GM12874 (cell line): ENCODE data around the gene RGS1.

Experiments used
- TF ChIP-seq, protein P1 (sequence below): IDR thresholded peaks from 2 replicates; pipeline ENCODE4 v1.5.1; 2011; ENCODE audit warnings: low read depth, mild to moderate bottlenecking, control low read depth, low read length, moderate library complexity; ENCODE audit not compliant: insufficient read depth

Gene RGS1

GRCh38 chr1:192557841-192558595, 17.6 kb upstream of the RGS1 start:
- TF ChIP-seq, protein P1, sequence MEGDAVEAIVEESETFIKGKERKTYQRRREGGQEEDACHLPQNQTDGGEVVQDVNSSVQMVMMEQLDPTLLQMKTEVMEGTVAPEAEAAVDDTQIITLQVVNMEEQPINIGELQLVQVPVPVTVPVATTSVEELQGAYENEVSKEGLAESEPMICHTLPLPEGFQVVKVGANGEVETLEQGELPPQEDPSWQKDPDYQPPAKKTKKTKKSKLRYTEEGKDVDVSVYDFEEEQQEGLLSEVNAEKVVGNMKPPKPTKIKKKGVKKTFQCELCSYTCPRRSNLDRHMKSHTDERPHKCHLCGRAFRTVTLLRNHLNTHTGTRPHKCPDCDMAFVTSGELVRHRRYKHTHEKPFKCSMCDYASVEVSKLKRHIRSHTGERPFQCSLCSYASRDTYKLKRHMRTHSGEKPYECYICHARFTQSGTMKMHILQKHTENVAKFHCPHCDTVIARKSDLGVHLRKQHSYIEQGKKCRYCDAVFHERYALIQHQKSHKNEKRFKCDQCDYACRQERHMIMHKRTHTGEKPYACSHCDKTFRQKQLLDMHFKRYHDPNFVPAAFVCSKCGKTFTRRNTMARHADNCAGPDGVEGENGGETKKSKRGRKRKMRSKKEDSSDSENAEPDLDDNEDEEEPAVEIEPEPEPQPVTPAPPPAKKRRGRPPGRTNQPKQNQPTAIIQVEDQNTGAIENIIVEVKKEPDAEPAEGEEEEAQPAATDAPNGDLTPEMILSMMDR, result no peak

DNA sequence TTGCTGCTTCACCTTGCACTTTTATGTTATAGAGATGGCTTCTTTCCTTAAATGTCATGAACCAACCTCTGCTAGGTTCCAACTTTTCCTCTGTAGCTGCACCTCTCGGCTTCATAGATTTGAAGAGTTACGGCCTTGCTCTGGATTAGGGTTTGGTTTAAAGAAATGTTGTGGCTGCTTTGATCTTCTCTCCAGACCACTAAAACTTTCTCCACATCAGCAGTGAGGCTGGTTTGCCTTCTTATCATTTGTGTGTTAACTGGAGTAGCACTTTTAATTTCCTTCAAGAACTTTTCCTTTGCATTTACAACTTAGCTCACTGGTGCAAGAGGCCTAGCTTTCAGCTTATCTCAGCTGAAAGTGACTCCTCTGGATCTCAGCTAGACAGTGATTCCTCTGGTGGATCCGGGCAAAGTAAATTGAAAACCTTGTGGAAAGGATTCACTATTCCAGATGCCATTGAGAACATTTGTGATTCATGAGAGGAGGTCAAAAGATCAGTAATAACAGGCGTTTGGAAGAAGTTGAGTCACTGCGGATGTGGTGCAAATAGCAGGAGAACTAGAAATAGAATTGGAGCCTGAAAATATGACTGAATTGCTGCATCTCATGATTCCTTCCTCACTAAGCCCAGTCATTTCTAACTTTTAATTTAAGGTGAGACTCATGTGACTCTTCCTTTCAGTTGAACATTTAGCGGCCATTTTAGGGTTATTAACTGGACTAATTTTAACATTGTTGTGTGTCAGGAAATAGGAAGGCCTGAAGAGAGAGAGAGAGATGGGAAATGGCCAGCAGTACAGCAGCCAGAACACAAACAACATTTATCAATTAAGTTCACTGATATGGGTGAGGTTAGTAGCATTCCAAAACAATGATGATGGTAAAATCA, 16.2 kb upstream of the RGS1 start:
- TF ChIP-seq, protein P1, result no peak

- TF ChIP-seq, protein P1, result no peak
Observed at GRCh38 chr1:192561301-192561700, 14.3 kb upstream of the RGS1 start.

- TF ChIP-seq, protein P1, result no peak
Observed at GRCh38 chr1:192563129-192563528, 12.4 kb upstream of the RGS1 start.

- TF ChIP-seq, protein P1, result no peak
Observed at GRCh38 chr1:192564099-192564498, 11.5 kb upstream of the RGS1 start.

DNA sequence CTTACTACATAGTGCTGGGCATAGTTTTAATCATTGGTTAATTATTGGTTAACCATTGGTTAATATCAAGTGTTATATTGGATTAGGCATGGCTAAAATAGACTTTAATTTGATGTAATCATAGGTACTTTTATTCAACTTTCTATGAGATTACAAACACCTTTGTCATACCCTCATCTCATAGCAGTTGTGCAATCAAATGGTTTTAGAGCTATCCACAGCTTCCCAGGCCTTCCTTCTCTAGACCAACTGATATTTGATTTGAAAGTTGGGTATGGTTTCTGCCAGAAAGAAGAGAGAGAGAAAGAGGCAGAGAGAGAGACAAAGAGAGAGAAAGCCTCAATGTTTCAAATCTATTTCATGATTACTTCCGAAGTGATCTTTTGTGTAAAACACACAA, 9.6 kb upstream of the RGS1 start:
- TF ChIP-seq, protein P1, result no peak

GRCh38 chr1:192566657-192567056, 8.9 kb upstream of the RGS1 start:
- TF ChIP-seq, protein P1, result no peak
